Caco-2 (cell line): ENCODE data around the gene MBD3. TPM values are rescaled to one million over a fixed set of nuclear protein-coding genes. Genes with fewer than 3 reads are reported as not detected.
A peak's percentile ranks its signal among the peaks of the same experiment; 100 is the strongest.

ENCODE experiments used
- BruUV-seq: library from RNA; stranded (reverse); fragments of 400-500 nt; replicated peaks from 2 replicates; lab custom pipeline; 2021; lab: Mats Ljungman, UMichigan
- CTCF ChIA-PET: fragments of 300-600 bp; sonication (Branson Sonifier 250); formaldehyde crosslinking; loops from one replicate; lab custom pipeline; 2022; ENCODE audit warnings: antibody characterized with exemption; lab: Charles Lee
- POLR2A ChIA-PET: fragments of 300-600 bp; sonication (Branson Sonifier 250); formaldehyde crosslinking; loops from one replicate; lab custom pipeline; 2022; ENCODE audit warnings: antibody characterized with exemption; lab: Charles Lee
- DNase-seq, 2 experiments: peaks; one replicate each; pipeline versions ENCODE4 v3.0.0 to v3.0.0-alpha.2; 2020 to 2022
- H3K27me3 ChIP-seq: replicated peaks from 2 replicates; pipeline ENCODE4 v1.6.0; 2011; ENCODE audit warnings: low read length; ENCODE audit not compliant: control insufficient read depth, insufficient read depth
- H3K36me3 ChIP-seq: 2 replicates; pipeline ENCODE4 v1.5.1; 2011; ENCODE audit warnings: low read length; ENCODE audit not compliant: control insufficient read depth, insufficient read depth
- H3K4me1 ChIP-seq: fragments of 250-450 bp; sonication (Bioruptor Pico); 2 replicates; pipeline ENCODE4 v1.5.1; 2020; ENCODE audit warnings: mild to moderate bottlenecking
- H3K4me3 ChIP-seq: 2 replicates; pipeline ENCODE4 v1.5.1; 2011; ENCODE audit warnings: low read depth, mild to moderate bottlenecking, control low read depth, low read length
- H3K9me3 ChIP-seq: fragments of 250-450 bp; sonication (Bioruptor Pico); 2 replicates; pipeline ENCODE4 v1.5.1; 2020; ENCODE audit warnings: mild to moderate bottlenecking, moderate library complexity
- H3K27ac Mint-ChIP-seq: one replicate; pipeline ENCODE4 v1.8.0; 2022; ENCODE audit warnings: mixed read lengths; ENCODE audit not compliant: unreplicated experiment
- H3K27me3 Mint-ChIP-seq: one replicate; pipeline ENCODE4 v1.8.0; 2022; ENCODE audit warnings: mixed read lengths; ENCODE audit not compliant: insufficient read depth, unreplicated experiment
- H3K36me3 Mint-ChIP-seq: one replicate; pipeline ENCODE4 v1.8.0; 2022; ENCODE audit warnings: mild to moderate bottlenecking, mixed read lengths; ENCODE audit not compliant: insufficient read depth, unreplicated experiment
- H3K4me1 Mint-ChIP-seq: one replicate; pipeline ENCODE4 v1.8.0; 2022; ENCODE audit warnings: low read depth, mixed read lengths; ENCODE audit not compliant: unreplicated experiment
- H3K4me3 Mint-ChIP-seq: one replicate; pipeline ENCODE4 v1.8.0; 2022; ENCODE audit warnings: mild to moderate bottlenecking, moderate library complexity, mixed read lengths; ENCODE audit not compliant: unreplicated experiment
- H3K9me3 Mint-ChIP-seq: one replicate; pipeline ENCODE4 v1.8.0; 2022; ENCODE audit warnings: mixed read lengths; ENCODE audit not compliant: unreplicated experiment
- intact Hi-C: fragments of 100-400 bp; cut with micrococcal nuclease; formaldehyde crosslinking; loops from one replicate; pipeline ENCODE4 v1.10.0; 2022; ENCODE audit not compliant: unreplicated experiment
- total RNA-seq: library from RNA; stranded (reverse); gene quantifications from 2 replicates; pipeline ENCODE4 v1.2.3, GENCODE V29; 2022
- TF ChIP-seq, protein P1 (sequence below), 2 experiments: fragments of 200-600 bp in 1 of 2; IDR thresholded peaks; 1 replicate in 1 of 2; 2 replicates in 1 of 2; pipeline versions ENCODE4 v1.5.1 to v1.8.0; 2011 to 2022; ENCODE audit warnings: antibody characterized with exemption in 1 of 2, control low read depth in 1 of 2, inconsistent platforms in 1 of 2, low read depth in 1 of 2, low read length in 1 of 2, mild to moderate bottlenecking in 1 of 2, moderate library complexity in 1 of 2; ENCODE audit not compliant: insufficient read depth in 1 of 2, severe bottlenecking in 1 of 2, unreplicated experiment in 1 of 2

The MBD3 gene
- total RNA-seq, 1 experiment from 2014 or later: 89.3 TPM

DNA sequence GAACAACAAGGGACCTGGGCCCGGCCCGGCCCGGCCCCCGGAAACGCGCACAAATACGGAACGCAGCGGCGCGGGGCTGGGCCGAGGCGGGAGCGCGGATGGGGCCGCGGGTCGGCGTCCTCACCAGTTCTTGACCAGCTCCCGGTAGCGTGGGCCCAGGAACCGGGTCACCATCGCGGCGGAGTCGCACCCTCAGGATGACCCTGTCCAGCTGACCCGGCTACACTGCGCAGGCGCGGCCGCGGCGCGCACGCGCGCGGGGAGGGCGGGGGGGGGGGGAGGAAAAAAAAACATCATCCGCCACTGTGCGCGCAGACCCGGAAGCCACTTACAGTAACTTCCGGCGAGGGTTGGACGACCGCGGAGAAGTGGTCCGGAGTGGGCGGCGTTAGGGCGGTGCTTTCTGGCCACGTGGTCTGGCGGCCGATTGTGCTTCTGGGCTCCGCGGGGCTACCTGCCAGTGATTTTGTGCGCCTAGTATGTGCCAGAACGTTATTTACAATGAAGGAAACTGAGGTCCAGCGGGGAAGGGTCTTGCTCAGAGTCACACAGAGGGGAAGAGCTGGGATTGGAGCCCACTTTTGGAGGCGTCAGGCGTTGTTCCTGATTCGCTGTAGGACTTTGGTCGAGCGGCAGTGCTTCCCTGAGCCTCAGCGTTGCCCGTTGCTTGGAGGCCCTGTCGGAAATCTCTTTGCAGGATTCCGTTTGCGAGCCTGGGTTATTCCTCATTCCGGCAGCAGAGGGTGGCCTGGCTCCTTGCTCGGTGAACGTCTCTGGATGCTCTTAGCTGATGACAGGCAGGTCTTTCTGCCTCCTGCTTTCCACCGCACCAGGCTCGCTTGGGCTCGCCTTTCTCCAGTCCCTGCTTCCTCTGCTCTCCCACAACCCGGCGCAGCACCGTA, 12.8 kb upstream of the MBD3 start, which contains the start of gene UQCR11:
TSS of gene UQCR11 (minus strand) at position 227 of the 902 bp plus-strand sequence. CDS start at position 174, 53 bp downstream.
- Histone ChIP-seq H3K9me3 (no peaks in the 10 kb centered on the region), H3K4me1 (peaks cover 17% of the 10 kb centered on the region; the same call in 1 of the 2 replicates), H3K36me3 (peaks cover 2% of the 10 kb centered on the region), H3K4me3 (peak within 1 kb of the TSS; percentile 80), H3K27me3 (no peaks in the 10 kb centered on the region)
- TF ChIP-seq, protein P1, sequence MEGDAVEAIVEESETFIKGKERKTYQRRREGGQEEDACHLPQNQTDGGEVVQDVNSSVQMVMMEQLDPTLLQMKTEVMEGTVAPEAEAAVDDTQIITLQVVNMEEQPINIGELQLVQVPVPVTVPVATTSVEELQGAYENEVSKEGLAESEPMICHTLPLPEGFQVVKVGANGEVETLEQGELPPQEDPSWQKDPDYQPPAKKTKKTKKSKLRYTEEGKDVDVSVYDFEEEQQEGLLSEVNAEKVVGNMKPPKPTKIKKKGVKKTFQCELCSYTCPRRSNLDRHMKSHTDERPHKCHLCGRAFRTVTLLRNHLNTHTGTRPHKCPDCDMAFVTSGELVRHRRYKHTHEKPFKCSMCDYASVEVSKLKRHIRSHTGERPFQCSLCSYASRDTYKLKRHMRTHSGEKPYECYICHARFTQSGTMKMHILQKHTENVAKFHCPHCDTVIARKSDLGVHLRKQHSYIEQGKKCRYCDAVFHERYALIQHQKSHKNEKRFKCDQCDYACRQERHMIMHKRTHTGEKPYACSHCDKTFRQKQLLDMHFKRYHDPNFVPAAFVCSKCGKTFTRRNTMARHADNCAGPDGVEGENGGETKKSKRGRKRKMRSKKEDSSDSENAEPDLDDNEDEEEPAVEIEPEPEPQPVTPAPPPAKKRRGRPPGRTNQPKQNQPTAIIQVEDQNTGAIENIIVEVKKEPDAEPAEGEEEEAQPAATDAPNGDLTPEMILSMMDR (IDR thresholded peaks at IDR 0.05; ENCODE audit: insufficient read depth in 1 of 2, low read depth in 1 of 2, low read length in 1 of 2, severe bottlenecking in 1 of 2, unreplicated experiment in 1 of 2): peak; percentile 47 to 60
- H3K27me3 Mint-ChIP-seq: no peaks in the 10 kb centered on the region
- no peaks in the 10 kb centered on the region for H3K4me1 Mint-ChIP-seq
- DNase-seq: peak; percentile 93 to 95
- peak within 1 kb of the TSS; percentile 96 for H3K4me3 Mint-ChIP-seq
- H3K27ac Mint-ChIP-seq: peak within 1 kb of the TSS; percentile 97
- POLR2A ChIA-PET: interaction anchor here (0.6 to 2.5 kb wide), 4 partner anchors 13 to 345 kb away, joined by 3 to 16 read pairs (median 6); partner anchors contain the start of gene MBD3
- peaks cover 57% of the 10 kb centered on the region for H3K36me3 Mint-ChIP-seq
- intact Hi-C loops: loop anchor here (1.0 kb wide), 3 partner anchors 12 to 66 kb away; partner anchors contain the start of gene TCF3
- CTCF ChIA-PET: interaction anchor here (0.6 to 1.6 kb wide), 4 partner anchors 47 to 414 kb away, joined by 3 to 13 read pairs (median 4); partner anchors contain the start of gene TCF3
- H3K9me3 Mint-ChIP-seq: no peaks in the 10 kb centered on the region
- TSS peak; percentile 99 for BruUV-seq

DNA sequence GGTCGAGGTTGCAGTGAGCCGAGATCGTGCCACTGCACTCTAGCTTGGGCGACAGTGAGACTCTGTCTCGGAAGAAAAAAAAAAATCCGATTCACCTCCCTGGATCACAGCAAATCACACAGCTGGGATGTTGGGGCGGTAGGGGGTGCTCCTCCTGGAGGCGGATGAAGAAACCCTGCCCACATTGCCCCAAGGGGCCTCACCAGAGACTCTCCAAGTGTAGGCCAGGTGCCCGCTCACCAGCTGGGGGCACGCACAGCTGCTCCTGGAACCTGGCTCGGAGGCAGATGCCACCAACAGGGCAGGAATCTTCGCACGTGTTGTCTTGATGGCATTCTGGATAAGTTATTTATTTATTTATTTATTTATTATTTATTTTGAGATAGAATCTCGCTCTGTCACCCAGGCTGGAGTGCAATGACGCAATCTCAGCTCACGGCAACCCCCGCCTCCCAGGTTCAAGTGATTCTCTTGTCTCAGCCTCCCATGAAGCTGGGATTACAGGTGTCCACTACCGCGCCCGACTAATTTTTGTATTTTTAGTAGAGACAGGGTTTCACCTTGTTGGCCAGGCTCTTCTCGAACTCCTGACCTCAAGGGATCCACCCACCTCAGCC, 9.5 kb upstream of the MBD3 start:
- ChIA-PET CTCF (interaction anchor here (0.7 to 0.9 kb wide), 2 partner anchors 25 to 56 kb away, joined by 3 to 5 read pairs; no protein-coding TSS in a partner anchor), POLR2A (interaction anchor here (0.6 kb wide), 1 partner anchor 16 kb away, joined by 3 read pairs; no protein-coding TSS in a partner anchor)
- intact Hi-C loops: no loop called here
- H3K27ac Mint-ChIP-seq: no peak overlapping the region
- H3K4me1 Mint-ChIP-seq: no peaks in the 10 kb centered on the region
- TF ChIP-seq, protein P1 (IDR thresholded peaks at IDR 0.05; ENCODE audit: insufficient read depth in 1 of 2, low read depth in 1 of 2, low read length in 1 of 2, severe bottlenecking in 1 of 2, unreplicated experiment in 1 of 2): no peak
- no peaks in the 10 kb centered on the region for H3K27me3 ChIP-seq
- H3K9me3 ChIP-seq: no peaks in the 10 kb centered on the region
- no peaks in the 10 kb centered on the region for H3K27me3 Mint-ChIP-seq
- H3K4me1 ChIP-seq: peaks cover 17% of the 10 kb centered on the region; the same call in 1 of the 2 replicates
- H3K36me3 Mint-ChIP-seq: peaks cover 63% of the 10 kb centered on the region
- no peak overlapping the region for H3K4me3 Mint-ChIP-seq
- no peaks in the 10 kb centered on the region; the same call in 1 of the 2 replicates for H3K36me3 ChIP-seq
- BruUV-seq: no TSS peak
- H3K9me3 Mint-ChIP-seq: no peaks in the 10 kb centered on the region
- H3K4me3 ChIP-seq: no peak overlapping the region
- DNase-seq: no peak
